IMR-90 (cell line): ENCODE measurements around the gene NPPC. TPM values are rescaled to one million over a fixed set of nuclear protein-coding genes. Genes with fewer than 3 reads are reported as not detected.

Experiments used
- ATAC-seq: fragments of 200-7000 bp; cut with Tn5 transposase; 2 replicates; pipeline ENCODE4 v1.9.1; 2020; ENCODE audit warnings: low read depth, mild to moderate bottlenecking, moderate library complexity
- BruUV-seq: library from RNA; stranded (reverse); fragments of 400-500 nt; replicated peaks from 2 replicates; lab custom pipeline; 2021; lab: Mats Ljungman, UMichigan
- CTCF ChIA-PET: fragments of 300-600 bp; formaldehyde crosslinking; extraction: SDS; loops from one replicate; lab custom pipeline; 2021; ENCODE audit warnings: antibody characterized with exemption; lab: Yijun Ruan, JAX
- POLR2A ChIA-PET: fragments of 300-600 bp; sonication (Branson Sonifier 250); formaldehyde crosslinking; loops from one replicate; lab custom pipeline; 2022; ENCODE audit warnings: antibody characterized with exemption; ENCODE audit not compliant: unreplicated experiment; lab: Charles Lee
- DNase-seq: peaks from one replicate; pipeline ENCODE4 v3.0.0; 2013
- H2AFZ ChIP-seq: replicated peaks from 2 replicates; pipeline ENCODE3; 2013; ENCODE audit warnings: low read length, mild to moderate bottlenecking; ENCODE audit not compliant: poor library complexity
- H2AK5ac ChIP-seq: 2 replicates; pipeline ENCODE4 v1.6.1; 2013; ENCODE audit warnings: low read depth, low read length, inconsistent platforms
- H2AK9ac ChIP-seq: replicated peaks from 2 replicates; pipeline ENCODE3; 2013; ENCODE audit warnings: mild to moderate bottlenecking, low read depth, low read length, moderate library complexity; ENCODE audit not compliant: poor library complexity
- H2BK120ac ChIP-seq: 2 replicates; pipeline ENCODE4 v1.6.1; 2013; ENCODE audit warnings: low read depth, low read length, inconsistent platforms
- H2BK15ac ChIP-seq: 3 replicates; pipeline ENCODE4 v1.6.1; 2013; ENCODE audit warnings: low read depth, low read length, inconsistent platforms
- H2BK20ac ChIP-seq: 2 replicates; pipeline ENCODE4 v1.6.1; 2013; ENCODE audit warnings: low read depth, mild to moderate bottlenecking, inconsistent platforms, low read length, moderate library complexity
- H2BK5ac ChIP-seq: 2 replicates; pipeline ENCODE4 v1.6.1; 2013; ENCODE audit warnings: mild to moderate bottlenecking, low read depth, low read length, inconsistent platforms; ENCODE audit not compliant: poor library complexity, severe bottlenecking
- H3K14ac ChIP-seq: replicated peaks from 2 replicates; pipeline ENCODE4 v1.6.1; 2013; ENCODE audit warnings: low read depth, low read length, inconsistent platforms
- H3K18ac ChIP-seq: 2 replicates; pipeline ENCODE4 v1.6.1; 2013; ENCODE audit warnings: low read depth, low read length, control low read depth
- H3K23ac ChIP-seq: 2 replicates; pipeline ENCODE4 v1.6.1; 2013; ENCODE audit warnings: low read depth, low read length, inconsistent platforms
- H3K27ac ChIP-seq: 2 replicates; pipeline ENCODE4 v1.5.1; 2013; ENCODE audit warnings: mild to moderate bottlenecking, control low read depth, low read length; ENCODE audit not compliant: insufficient read depth
- H3K27me3 ChIP-seq: 2 replicates; pipeline ENCODE4 v1.6.1; 2013; ENCODE audit warnings: low read length; ENCODE audit not compliant: control insufficient read depth, insufficient read depth
- H3K36me3 ChIP-seq: 2 replicates; pipeline ENCODE4 v1.6.1; 2013; ENCODE audit warnings: low read length, mixed read lengths; ENCODE audit not compliant: control insufficient read depth, insufficient read depth
- H3K4ac ChIP-seq: 2 replicates; pipeline ENCODE4 v1.6.1; 2013; ENCODE audit warnings: low read depth, low read length, inconsistent platforms
- H3K4me1 ChIP-seq: 2 replicates; pipeline ENCODE4 v1.6.1; 2013; ENCODE audit warnings: low read length, mixed read lengths; ENCODE audit not compliant: control insufficient read depth, insufficient read depth
- H3K4me2 ChIP-seq: 2 replicates; pipeline ENCODE4 v1.6.1; 2013; ENCODE audit warnings: low read depth, mild to moderate bottlenecking, control low read depth, low read length, moderate library complexity
- H3K4me3 ChIP-seq: 2 replicates; pipeline ENCODE4 v1.5.1; 2013; ENCODE audit warnings: low read depth, mild to moderate bottlenecking, control low read depth, low read length, moderate library complexity; ENCODE audit not compliant: insufficient read depth
- H3K56ac ChIP-seq: 2 replicates; pipeline ENCODE4 v1.6.1; 2013; ENCODE audit warnings: low read length, inconsistent platforms; ENCODE audit not compliant: insufficient read depth; ENCODE audit errors: extremely low read depth
- H3K79me1 ChIP-seq, 2 experiments: 2 replicates each; pipeline ENCODE4 v1.6.1; 2013; ENCODE audit warnings: low read length in 2 of 2, inconsistent platforms in 1 of 2, low read depth in 1 of 2
- H3K9ac ChIP-seq: 2 replicates; pipeline ENCODE4 v1.6.1; 2013; ENCODE audit warnings: low read depth, low read length, control low read depth
- H3K9me1 ChIP-seq: 2 replicates; pipeline ENCODE4 v1.6.1; 2013; ENCODE audit warnings: low read length, inconsistent platforms; ENCODE audit not compliant: insufficient read depth
- H3K9me3 ChIP-seq: 2 replicates; pipeline ENCODE4 v1.6.1; 2013; ENCODE audit warnings: low read length; ENCODE audit not compliant: control insufficient read depth, insufficient read depth
- H4K20me1 ChIP-seq: 2 replicates; pipeline ENCODE4 v1.6.1; 2013; ENCODE audit warnings: low read length, inconsistent platforms; ENCODE audit not compliant: insufficient read depth
- H4K5ac ChIP-seq: 2 replicates; pipeline ENCODE4 v1.6.1; 2013; ENCODE audit warnings: mild to moderate bottlenecking, low read depth, low read length, control low read depth
- H4K8ac ChIP-seq, 2 experiments: 2 replicates each; pipeline ENCODE4 v1.6.1; 2013; ENCODE audit warnings: low read depth in 2 of 2, low read length in 2 of 2, control low read depth in 1 of 2, inconsistent platforms in 1 of 2
- H4K91ac ChIP-seq: 2 replicates; pipeline ENCODE4 v1.6.1; 2013; ENCODE audit warnings: low read depth, low read length, inconsistent platforms; ENCODE audit not compliant: insufficient read depth
- BHLHE40 ChIP-seq: fragments of 150-350 bp; IDR thresholded peaks from 2 replicates; pipeline ENCODE4 v1.6.1; 2016; ENCODE audit warnings: mild to moderate bottlenecking, low read depth, low read length
- NFE2L2 ChIP-seq: fragments of 150-350 bp; IDR thresholded peaks from 2 replicates; pipeline ENCODE4 v1.6.1; 2016; ENCODE audit warnings: low read depth, mild to moderate bottlenecking, low read length
- POLR2A ChIP-seq: IDR thresholded peaks from 2 replicates; pipeline ENCODE4 v1.6.1; 2012; ENCODE audit warnings: mild to moderate bottlenecking, low read depth, low read length
- SMC3 ChIP-seq: fragments of 150-350 bp; IDR thresholded peaks from 2 replicates; pipeline ENCODE4 v1.6.1; 2016; ENCODE audit warnings: low read depth, mild to moderate bottlenecking, antibody characterized with exemption, low read length, moderate library complexity
- WGBS, 2 experiments: methylation state at CpG; one replicate each; pipeline versions ENCODE4 v1.1.5 to v1.1.7; 2013; ENCODE audit warnings: missing lambda C conversion rate in 2 of 2; ENCODE audit not compliant: insufficient read length in 1 of 2; ENCODE audit errors: extremely low coverage in 2 of 2; 5-methylcytosine and 5-hydroxymethylcytosine counted together
- dilution Hi-C: fragments of 300-500 bp; cut with HindIII; formaldehyde crosslinking; loops from one replicate; pipeline ENCODE4 v1.14.3; 2018; ENCODE audit warnings: low sequenced_read_pairs; ENCODE audit not compliant: unreplicated experiment
- in situ Hi-C: fragments of 300-500 bp; cut with MboI; formaldehyde crosslinking; loops from 3 replicates; pipeline ENCODE4 v1.14.3; 2019; ENCODE audit warnings: low sequenced_read_pairs, inconsistent platforms, mixed read lengths
- intact Hi-C: fragments of 100-400 bp; cut with micrococcal nuclease; formaldehyde crosslinking; loops from 2 replicates; pipeline ENCODE4 v1.10.0; 2022
- polyA plus RNA-seq, 3 experiments: library from polyadenylated mRNA; depleted of rRNA; stranded (reverse); fragments of >200 nt; gene quantifications; 2 replicates each; pipeline ENCODE4 v1.2.3, GENCODE V29; 2012; ENCODE audit warnings: low replicate concordance in 1 of 3
- total RNA-seq: library from RNA; depleted of rRNA; stranded (reverse); fragments of >200 nt; gene quantifications from 2 replicates; pipeline ENCODE4 v1.2.3, GENCODE V29; 2012

Gene NPPC
- total and polyA plus RNA-seq, 2 of the 4 experiments (the other 2 are of a cell fraction), result 0.22 to 0.36 TPM

DNA sequence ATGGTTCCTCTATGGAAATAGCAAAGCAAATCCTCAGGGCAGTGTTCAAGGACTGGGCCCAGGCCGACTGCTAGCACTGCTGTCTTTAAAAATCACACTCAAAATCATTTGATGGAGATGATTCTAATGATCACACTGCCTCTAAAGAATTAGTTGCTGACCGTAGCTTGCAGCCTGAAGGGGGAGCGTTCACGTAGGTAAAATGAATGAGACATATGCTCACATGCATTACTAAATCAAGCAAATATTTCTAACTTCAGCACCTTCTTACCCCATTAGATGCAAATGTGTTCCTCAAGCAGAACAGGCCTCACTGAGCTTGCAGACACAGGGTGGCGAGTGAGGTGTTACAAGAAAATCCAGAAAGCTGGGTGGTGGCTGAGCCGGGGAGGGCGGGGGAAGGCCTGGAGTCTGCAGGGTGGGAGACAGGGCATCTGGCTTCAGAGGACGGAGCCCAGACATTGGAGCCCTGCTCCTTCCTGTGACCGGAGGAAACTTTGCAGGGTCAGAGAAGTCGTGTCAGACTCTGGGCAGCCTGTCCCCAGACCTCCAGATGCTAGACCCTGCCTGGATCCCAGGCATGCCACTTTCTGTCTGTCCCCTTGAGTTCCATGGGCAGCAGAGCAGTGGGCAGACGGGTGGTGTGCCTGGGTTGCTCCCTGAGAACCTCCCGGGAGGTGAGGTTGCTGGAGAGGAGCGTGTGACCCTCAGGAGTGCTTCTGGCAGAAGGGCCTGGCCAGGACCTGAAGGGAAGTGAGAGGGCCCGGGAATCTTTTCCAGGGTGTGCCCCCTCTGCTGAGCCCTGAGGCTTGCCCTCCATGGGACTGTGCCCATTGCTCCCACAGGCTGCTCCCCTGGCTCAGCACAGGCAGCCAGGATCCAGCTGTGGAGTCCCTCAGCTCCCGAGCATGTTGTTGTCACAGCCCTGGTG is 7.1 kb upstream of the NPPC start:
- Histone ChIP-seq H3K9ac (no peak overlapping the region), H3K9me1 (no peaks in the 10 kb centered on the region), H3K9me3 (no peaks in the 10 kb centered on the region), H2AFZ (no peak overlapping the region), H4K5ac (no peak overlapping the region), H3K27ac (no peak overlapping the region), H3K14ac (no peak overlapping the region), H2BK20ac (no peak overlapping the region), H3K4ac (no peak overlapping the region), H3K23ac (no peak overlapping the region), H3K4me1 (no peaks in the 10 kb centered on the region), H3K36me3 (no peaks in the 10 kb centered on the region), H3K79me1 (no peaks in the 10 kb centered on the region), H2BK5ac (no peak overlapping the region), H2AK5ac (no peak overlapping the region), H3K4me3 (no peak overlapping the region), H2BK15ac (no peak overlapping the region), H3K4me2 (no peak overlapping the region), H4K91ac (no peak overlapping the region), H4K8ac (no peak overlapping the region), H3K18ac (no peak overlapping the region), H2BK120ac (no peak overlapping the region), H3K27me3 (peaks cover 58% of the 10 kb centered on the region), H4K20me1 (no peaks in the 10 kb centered on the region), H3K56ac (no peak overlapping the region), H2AK9ac (no peak overlapping the region)
- POLR2A ChIA-PET, result no interaction called here
- CTCF ChIA-PET, result interaction anchor here (0.7 kb wide), 1 partner anchor 20 kb away, joined by 4 read pairs; no protein-coding TSS in a partner anchor
- BruUV-seq, result no TSS peak
- DNase-seq (no peak), ATAC-seq (no peak)
- dilution Hi-C loops (no loop called here), in situ Hi-C loops (loop anchor here (5.0 kb wide), 1 partner anchor 194 kb away; no protein-coding TSS in a partner anchor), intact Hi-C loops (no loop called here)
- 75% methylated on average over 3 of the region's 15 CpGs; no CpG with 5 or more reads in 1 of the 2 experiments for WGBS, 2 experiments
- TF ChIP-seq SMC3 (no peak), POLR2A (no peak), NFE2L2 (no peak), BHLHE40 (no peak)
